Activated naive CD8-positive, alpha-beta T cell (primary cell): Measurements from ENCODE around the gene NCOA6.

ENCODE experiments used
- H3K27ac Mint-ChIP-seq: one replicate; pipeline ENCODE4 v1.8.0; 2021; ENCODE audit warnings: mixed read lengths
- H3K27me3 Mint-ChIP-seq: one replicate; pipeline ENCODE4 v1.8.0; 2021; ENCODE audit warnings: mixed read lengths
- H3K36me3 Mint-ChIP-seq: one replicate; pipeline ENCODE4 v1.8.0; 2021; ENCODE audit warnings: mixed read lengths
- H3K4me1 Mint-ChIP-seq: one replicate; pipeline ENCODE4 v1.8.0; 2021; ENCODE audit warnings: low read depth, mixed read lengths
- H3K4me3 Mint-ChIP-seq: one replicate; pipeline ENCODE4 v1.8.0; 2021; ENCODE audit warnings: mild to moderate bottlenecking, mixed read lengths
- H3K9me3 Mint-ChIP-seq: one replicate; pipeline ENCODE4 v1.8.0; 2021; ENCODE audit warnings: low read depth, mixed read lengths

The NCOA6 gene

GRCh38 chr20:34710861-34711574, 114.4 kb downstream of the NCOA6 start:
- peak overlapping the region; percentile 86 for H3K27ac Mint-ChIP-seq

DNA sequence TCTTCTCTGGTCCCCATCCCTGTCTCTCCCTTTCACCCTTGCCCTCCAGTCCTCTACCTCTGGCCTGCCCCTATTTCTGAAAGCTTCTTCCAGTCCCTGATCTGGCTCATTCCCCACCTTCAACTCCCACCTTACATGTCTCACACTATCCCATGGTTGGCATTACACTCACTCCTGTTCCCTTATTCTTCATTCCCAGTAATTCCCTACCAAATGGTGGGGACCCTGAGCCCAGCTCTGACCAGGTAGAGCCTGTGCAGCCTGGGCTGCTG, 114.9 kb downstream of the NCOA6 start:
- Mint-ChIP-seq H3K36me3 (no peaks in the 10 kb centered on the region), H3K4me1 (peaks cover 23% of the 10 kb centered on the region), H3K4me3 (peak overlapping the region; percentile 88), H3K27me3 (no peaks in the 10 kb centered on the region), H3K9me3 (no peaks in the 10 kb centered on the region), H3K27ac (peak overlapping the region; percentile 86)

More at GRCh38 chr20:34710861-34711574, 114.4 kb downstream of the NCOA6 start:
- Mint-ChIP-seq H3K27me3 (no peaks in the 10 kb centered on the region), H3K4me3 (peak overlapping the region; percentile 88), H3K4me1 (peaks cover 23% of the 10 kb centered on the region), H3K9me3 (no peaks in the 10 kb centered on the region), H3K36me3 (no peaks in the 10 kb centered on the region)

DNA sequence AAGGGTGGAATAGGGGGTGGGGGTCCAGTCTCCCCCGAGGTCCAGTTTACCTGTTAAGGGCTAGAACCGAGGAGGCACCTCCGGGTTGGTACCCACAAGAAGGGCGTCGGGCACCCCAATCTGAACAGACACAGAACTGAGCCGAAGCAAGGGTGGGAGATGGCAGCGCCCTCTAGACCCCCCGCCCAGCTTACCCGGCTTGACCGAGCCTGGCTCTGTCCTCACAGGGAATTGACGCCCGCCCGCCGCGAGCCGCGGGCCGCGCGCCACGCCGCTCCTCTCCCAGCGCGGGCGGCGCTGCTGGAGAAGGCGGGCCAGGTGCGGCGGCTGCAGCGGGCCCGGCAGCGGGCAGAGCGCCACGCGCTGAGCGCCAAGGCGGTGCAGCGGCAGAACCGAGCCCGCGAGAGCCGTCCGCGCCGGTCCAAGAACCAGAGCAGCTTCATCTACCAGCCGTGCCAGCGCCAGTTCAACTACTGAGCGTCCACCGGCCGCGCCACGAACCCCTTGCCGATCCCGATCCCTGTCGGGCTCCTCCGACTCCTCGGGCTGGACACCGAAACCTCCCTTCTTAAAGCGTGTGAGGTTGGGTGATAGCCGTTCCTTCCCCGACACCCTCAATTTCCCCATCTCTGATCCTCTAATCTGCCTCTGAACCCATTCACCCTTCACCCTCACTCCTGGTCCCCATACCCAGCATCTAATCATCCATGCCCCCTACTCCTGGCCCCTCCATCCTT, 115.5 kb downstream of the NCOA6 start:
- no peaks in the 10 kb centered on the region for H3K9me3 Mint-ChIP-seq
- H3K4me1 Mint-ChIP-seq: peaks cover 23% of the 10 kb centered on the region
- H3K4me3 Mint-ChIP-seq: peak overlapping the region; percentile 88
- H3K27ac Mint-ChIP-seq: peak overlapping the region; percentile 86
- H3K27me3 Mint-ChIP-seq: no peaks in the 10 kb centered on the region
- H3K36me3 Mint-ChIP-seq: no peaks in the 10 kb centered on the region

GRCh38 chr20:34709044-34709830, 116.2 kb downstream of the NCOA6 start:
- Mint-ChIP-seq H3K4me3 (peak overlapping the region; percentile 87), H3K4me1 (peaks cover 26% of the 10 kb centered on the region), H3K36me3 (no peaks in the 10 kb centered on the region), H3K9me3 (no peaks in the 10 kb centered on the region), H3K27me3 (no peaks in the 10 kb centered on the region), H3K27ac (peak overlapping the region; percentile 61)

DNA sequence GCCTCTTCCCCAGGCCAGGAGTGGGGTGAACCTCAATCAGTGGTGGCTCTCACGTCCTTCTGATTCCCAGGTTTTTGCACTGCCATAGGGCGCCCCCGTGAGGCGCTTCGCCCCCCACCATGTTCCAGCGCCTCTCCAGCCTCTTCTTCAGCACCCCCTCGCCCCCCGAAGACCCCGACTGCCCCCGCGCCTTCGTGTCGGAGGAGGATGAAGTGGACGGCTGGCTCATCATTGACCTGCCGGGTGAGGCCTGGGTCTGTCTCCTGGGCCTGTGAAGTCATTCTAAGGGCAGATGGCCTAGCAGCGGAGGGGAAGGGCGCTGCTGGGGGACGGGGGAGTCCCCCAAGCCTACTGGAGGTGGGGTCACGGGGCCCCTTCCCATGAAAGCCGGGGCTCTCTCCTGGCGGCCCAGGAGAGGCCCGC, 116.8 kb downstream of the NCOA6 start:
- Mint-ChIP-seq H3K36me3 (no peaks in the 10 kb centered on the region), H3K4me3 (peak overlapping the region; percentile 72), H3K4me1 (peaks cover 25% of the 10 kb centered on the region), H3K27me3 (no peaks in the 10 kb centered on the region), H3K9me3 (no peaks in the 10 kb centered on the region), H3K27ac (peak overlapping the region; percentile 28)

DNA sequence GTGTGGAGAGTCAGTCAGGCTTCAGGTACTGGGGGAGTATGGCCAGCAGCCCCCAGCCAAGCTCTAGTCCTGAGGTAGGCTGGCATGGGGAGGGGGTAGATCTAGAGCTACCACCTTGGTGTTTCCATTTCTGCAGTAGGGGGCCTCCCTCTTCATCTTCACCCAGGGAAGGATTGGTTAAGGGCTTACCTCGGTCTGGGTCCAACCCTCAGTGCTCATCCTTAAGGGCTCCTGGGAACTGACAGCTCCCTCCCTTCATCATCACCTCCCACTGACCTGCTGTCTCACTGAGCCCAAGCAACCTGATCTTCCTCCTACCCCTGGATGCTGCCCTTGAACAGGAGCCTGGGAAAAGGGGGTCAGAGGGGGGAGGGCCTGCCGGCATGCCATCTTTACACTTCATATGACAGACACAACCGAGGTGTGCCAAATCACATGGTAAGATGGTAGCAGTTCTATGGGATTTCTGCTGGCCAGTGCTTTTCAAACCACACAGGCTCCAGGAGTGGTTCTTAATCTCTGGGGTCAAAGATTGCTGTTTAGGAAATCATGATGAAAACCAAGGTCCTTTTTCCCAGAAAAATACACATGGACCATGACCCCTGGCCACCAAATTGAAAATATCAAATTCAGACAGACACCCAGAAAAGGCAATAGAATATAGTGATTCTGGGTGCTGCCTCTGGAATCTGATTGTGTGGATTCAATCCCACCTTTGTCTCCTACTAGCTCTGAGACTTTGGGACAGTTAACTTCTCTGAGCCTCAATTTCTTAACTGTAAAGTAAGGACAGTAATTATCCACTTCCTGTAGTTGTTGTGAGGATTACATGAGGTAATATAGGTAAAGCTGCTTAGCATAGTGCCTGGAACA, 118.3 kb downstream of the NCOA6 start:
- Mint-ChIP-seq H3K27me3 (no peaks in the 10 kb centered on the region), H3K36me3 (no peaks in the 10 kb centered on the region), H3K27ac (no peak overlapping the region), H3K4me1 (peaks cover 25% of the 10 kb centered on the region), H3K4me3 (no peak overlapping the region), H3K9me3 (no peaks in the 10 kb centered on the region)

DNA sequence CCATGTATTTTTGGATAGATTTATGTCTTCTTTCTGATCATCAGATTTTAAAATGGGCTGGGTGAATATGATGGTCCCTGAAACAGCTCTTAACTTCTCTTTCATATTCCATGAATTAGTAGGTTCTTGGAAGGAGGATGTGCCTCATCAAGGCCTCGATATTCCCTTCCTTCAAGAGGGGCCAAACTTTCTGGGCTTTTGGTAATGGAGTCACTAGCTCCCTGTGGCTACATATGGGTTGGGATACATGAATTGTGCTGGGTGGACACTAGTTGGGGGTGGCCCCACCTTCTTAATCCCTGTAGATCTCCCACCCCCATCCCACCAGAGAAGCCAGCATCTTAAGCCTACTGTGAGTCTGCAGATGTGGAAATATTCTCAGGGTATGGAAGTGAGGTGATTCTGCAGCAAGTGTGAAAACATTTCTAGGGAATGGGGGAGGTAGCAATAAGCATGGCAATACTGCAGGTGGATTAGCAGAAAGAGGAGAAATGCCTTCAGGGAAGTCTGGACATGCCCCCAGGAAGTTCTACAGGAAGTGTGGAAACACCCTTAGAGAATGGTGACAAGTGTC, 119.1 kb downstream of the NCOA6 start:
- H3K27me3 Mint-ChIP-seq: peaks cover 4% of the 10 kb centered on the region
- no peaks in the 10 kb centered on the region for H3K36me3 Mint-ChIP-seq
- peaks cover 25% of the 10 kb centered on the region for H3K4me1 Mint-ChIP-seq
- H3K4me3 Mint-ChIP-seq: peak overlapping the region; percentile 44
- H3K9me3 Mint-ChIP-seq: no peaks in the 10 kb centered on the region
- peak overlapping the region; percentile 12 for H3K27ac Mint-ChIP-seq

- no peak overlapping the region for H3K27ac Mint-ChIP-seq
- H3K9me3 Mint-ChIP-seq: no peaks in the 10 kb centered on the region
- peaks cover 23% of the 10 kb centered on the region for H3K4me1 Mint-ChIP-seq
- H3K4me3 Mint-ChIP-seq: peak overlapping the region; percentile 85
- no peaks in the 10 kb centered on the region for H3K36me3 Mint-ChIP-seq
- H3K27me3 Mint-ChIP-seq: peaks cover 4% of the 10 kb centered on the region
These were observed 119.8 kb downstream of the NCOA6 start for GRCh38 chr20:34705397-34706301.

- H3K27ac Mint-ChIP-seq: peak overlapping the region; percentile 22
- no peaks in the 10 kb centered on the region for H3K36me3 Mint-ChIP-seq
- peaks cover 18% of the 10 kb centered on the region for H3K4me1 Mint-ChIP-seq
These were observed 120.4 kb downstream of the NCOA6 start for GRCh38 chr20:34705008-34705396.

DNA sequence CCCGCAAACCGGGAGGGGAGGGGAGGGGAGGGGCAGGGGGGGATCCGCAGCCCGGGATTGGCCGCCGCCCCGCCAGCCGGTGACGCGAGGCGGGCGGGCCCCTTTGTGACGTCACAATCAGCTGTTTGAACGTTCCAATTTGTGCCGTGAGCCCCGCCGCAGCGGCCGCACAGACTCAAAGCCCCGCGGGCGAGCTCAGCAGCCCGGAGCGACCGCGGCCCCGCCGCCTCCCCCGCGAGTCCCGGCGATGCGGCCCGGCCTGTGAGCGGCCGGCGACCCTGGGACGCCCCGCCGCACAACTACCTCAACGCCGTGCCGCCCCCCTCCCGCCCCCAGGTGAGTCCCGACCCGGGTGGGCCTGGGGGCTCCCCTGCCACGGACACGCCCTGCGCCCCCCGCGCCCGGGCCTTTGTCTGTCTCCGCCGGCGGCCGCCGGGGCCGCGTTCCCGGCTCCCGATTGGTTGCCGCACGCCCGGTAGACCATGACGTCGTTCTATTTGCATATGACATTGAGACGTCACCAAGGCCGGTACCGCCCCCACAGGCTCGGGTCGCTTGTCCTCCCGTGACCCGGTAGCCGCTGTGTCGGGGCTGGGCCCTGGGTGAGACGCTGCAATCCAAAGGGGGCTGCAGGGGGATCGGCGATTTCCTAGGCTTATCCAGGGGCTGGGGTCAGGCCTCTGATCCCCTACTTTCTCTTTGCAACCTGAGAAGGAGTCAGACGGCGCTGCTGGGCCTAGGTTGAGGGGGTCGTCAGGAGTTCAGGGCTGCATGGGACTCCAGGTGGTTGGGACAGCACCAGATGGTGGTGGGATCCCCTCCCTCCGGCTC, 121.1 kb downstream of the NCOA6 start, which contains the start of gene TP53INP2:
TSS of gene TP53INP2 (plus strand) at position 168 of the 831 bp plus-strand sequence. CDS start 4,396 bp downstream, outside the sequence.
- peaks cover 18% of the 10 kb centered on the region for H3K4me1 Mint-ChIP-seq
- no peaks in the 10 kb centered on the region for H3K36me3 Mint-ChIP-seq
- peaks cover 4% of the 10 kb centered on the region for H3K27me3 Mint-ChIP-seq
- peak within 1 kb of the TSS; percentile 92 for H3K4me3 Mint-ChIP-seq
- no peaks in the 10 kb centered on the region for H3K9me3 Mint-ChIP-seq
- peak within 1 kb of the TSS; percentile 58 for H3K27ac Mint-ChIP-seq

More at GRCh38 chr20:34705008-34705396, 120.4 kb downstream of the NCOA6 start:
- Mint-ChIP-seq H3K27me3 (peaks cover 4% of the 10 kb centered on the region), H3K9me3 (no peaks in the 10 kb centered on the region), H3K4me3 (peak overlapping the region; percentile 85)

DNA sequence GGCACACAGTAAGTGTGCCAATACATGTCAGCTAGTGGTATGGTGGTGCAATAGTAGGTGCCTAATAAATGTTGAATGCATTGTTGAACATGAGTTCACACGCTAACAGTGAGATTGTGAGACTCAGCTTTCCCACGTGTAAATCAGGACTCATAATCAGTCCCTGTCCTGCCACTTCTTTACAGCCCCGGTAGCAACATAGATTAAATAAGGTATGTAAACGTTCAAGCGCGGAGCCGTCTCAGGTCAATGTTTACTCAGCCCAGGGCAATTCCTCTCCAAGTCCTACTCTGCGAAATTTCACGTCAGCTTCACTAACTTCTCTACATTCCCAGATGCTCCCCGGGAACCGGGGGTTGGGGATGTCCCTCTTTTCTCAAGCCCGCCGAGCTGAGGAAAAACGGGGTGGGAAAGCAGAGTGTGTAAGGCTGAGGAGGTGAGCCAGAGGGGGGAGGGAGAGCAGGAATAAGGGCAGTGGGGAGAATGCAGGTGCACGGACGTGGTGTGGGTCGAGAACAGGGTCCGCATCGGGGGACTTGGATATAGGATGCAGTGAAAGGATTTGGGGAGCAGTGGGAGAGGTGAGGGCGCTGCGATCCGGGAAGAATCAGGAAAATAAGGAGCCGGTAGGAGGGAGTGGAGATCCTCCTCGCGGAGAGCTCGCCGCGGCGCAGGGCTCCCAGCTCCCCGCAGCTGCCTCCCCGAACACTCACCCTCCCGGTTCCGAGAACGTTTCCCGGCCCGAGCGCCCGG, 121.9 kb downstream of the NCOA6 start:
- Mint-ChIP-seq H3K9me3 (no peaks in the 10 kb centered on the region), H3K4me3 (peak overlapping the region; percentile 92), H3K36me3 (no peaks in the 10 kb centered on the region), H3K27me3 (peaks cover 5% of the 10 kb centered on the region), H3K4me1 (peaks cover 17% of the 10 kb centered on the region), H3K27ac (peak overlapping the region; percentile 58)

GRCh38 chr20:34703061-34703423, 122.4 kb downstream of the NCOA6 start:
- Mint-ChIP-seq H3K27ac (peak overlapping the region; percentile 58), H3K9me3 (no peaks in the 10 kb centered on the region), H3K27me3 (peaks cover 5% of the 10 kb centered on the region), H3K4me1 (peaks cover 12% of the 10 kb centered on the region), H3K4me3 (peak overlapping the region; percentile 92), H3K36me3 (no peaks in the 10 kb centered on the region)
